ENCODE data around the gene ATP6V1C2.

ATP6V1C2 gene

GRCh38 chr2:10753156-10753555 lies 31.7 kb downstream of the ATP6V1C2 start:
- CTCF ChIA-PET: no interaction called here
- no peak for DNase-seq (ENCODE audit: extremely low spot score)
- no peak for TF ChIP-seq ZNF384 (IDR thresholded peaks at IDR 0.05)
- no peak for TF ChIP-seq FOXK2 (IDR thresholded peaks at IDR 0.05)
- no peak for TF ChIP-seq TARDBP (IDR thresholded peaks at IDR 0.05)
- no peak for TF ChIP-seq FOXA1 (IDR thresholded peaks at IDR 0.05)
- no peak for TF ChIP-seq LEF1 (IDR thresholded peaks at IDR 0.05; ENCODE audit: borderline replicate concordance)
- TF ChIP-seq SP1 (IDR thresholded peaks at IDR 0.05): no peak
- no peak for TF ChIP-seq ARNT (IDR thresholded peaks at IDR 0.05)
- TF ChIP-seq CTBP1 (IDR thresholded peaks at IDR 0.05; ENCODE audit: borderline replicate concordance): no peak
- TF ChIP-seq NFRKB (IDR thresholded peaks at IDR 0.05): no peak
- no peak for TF ChIP-seq HDGF (IDR thresholded peaks at IDR 0.05; ENCODE audit: borderline replicate concordance)
- no peak for TF ChIP-seq BHLHE40 (IDR thresholded peaks at IDR 0.05; ENCODE audit: borderline replicate concordance)
- no peak for TF ChIP-seq ELF4 (IDR thresholded peaks at IDR 0.05)
- TF ChIP-seq, protein P1, sequence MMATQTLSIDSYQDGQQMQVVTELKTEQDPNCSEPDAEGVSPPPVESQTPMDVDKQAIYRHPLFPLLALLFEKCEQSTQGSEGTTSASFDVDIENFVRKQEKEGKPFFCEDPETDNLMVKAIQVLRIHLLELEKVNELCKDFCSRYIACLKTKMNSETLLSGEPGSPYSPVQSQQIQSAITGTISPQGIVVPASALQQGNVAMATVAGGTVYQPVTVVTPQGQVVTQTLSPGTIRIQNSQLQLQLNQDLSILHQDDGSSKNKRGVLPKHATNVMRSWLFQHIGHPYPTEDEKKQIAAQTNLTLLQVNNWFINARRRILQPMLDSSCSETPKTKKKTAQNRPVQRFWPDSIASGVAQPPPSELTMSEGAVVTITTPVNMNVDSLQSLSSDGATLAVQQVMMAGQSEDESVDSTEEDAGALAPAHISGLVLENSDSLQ (IDR thresholded peaks at IDR 0.05): no peak
- TF ChIP-seq SUZ12 (IDR thresholded peaks at IDR 0.05): no peak
- POLR2A ChIA-PET: no interaction called here

DNA sequence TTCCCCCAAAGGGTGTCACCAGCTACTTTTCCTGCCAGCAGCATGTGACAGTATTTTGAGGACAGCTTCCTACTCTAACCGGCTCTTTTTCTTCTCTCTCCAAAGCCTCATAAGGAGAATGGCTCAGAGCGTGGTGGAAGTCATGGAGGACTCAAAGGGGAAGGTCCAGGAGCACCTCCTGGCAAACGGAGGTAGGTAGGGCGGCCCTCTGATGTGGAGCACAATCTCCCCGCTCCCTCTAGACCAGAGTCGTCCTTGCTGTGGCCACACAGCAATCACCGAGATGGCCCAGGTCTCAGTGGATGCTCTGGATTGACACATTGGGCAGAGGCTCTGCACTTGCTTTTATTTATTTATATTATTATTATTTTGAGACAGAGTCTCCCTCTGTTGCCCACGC lies 32.4 kb downstream of the ATP6V1C2 start:
- ChIA-PET POLR2A (no interaction called here), CTCF (interaction anchor here (0.6 kb wide), 1 partner anchor 155 kb away, joined by 4 read pairs; no protein-coding TSS in a partner anchor)
- TF ChIP-seq CTBP1 (IDR thresholded peaks at IDR 0.05; ENCODE audit: borderline replicate concordance) (no peak), LEF1 (IDR thresholded peaks at IDR 0.05; ENCODE audit: borderline replicate concordance) (no peak), NFRKB (IDR thresholded peaks at IDR 0.05) (no peak), HDGF (IDR thresholded peaks at IDR 0.05; ENCODE audit: borderline replicate concordance) (no peak), ARNT (IDR thresholded peaks at IDR 0.05) (no peak), TARDBP (IDR thresholded peaks at IDR 0.05) (no peak), ELF4 (IDR thresholded peaks at IDR 0.05) (no peak), FOXM1 (IDR thresholded peaks at IDR 0.05; ENCODE audit: borderline replicate concordance) (no peak)
- TF ChIP-seq, protein P1 (IDR thresholded peaks at IDR 0.05): no peak
- DNase-seq (ENCODE audit: extremely low spot score): no peak

- DNase-seq (ENCODE audit: extremely low spot score): no peak
- ChIA-PET CTCF (no interaction called here), POLR2A (no interaction called here)
- TF ChIP-seq SUZ12 (IDR thresholded peaks at IDR 0.05) (no peak), LEF1 (IDR thresholded peaks at IDR 0.05; ENCODE audit: borderline replicate concordance) (no peak), BHLHE40 (IDR thresholded peaks at IDR 0.05; ENCODE audit: borderline replicate concordance) (no peak), ARNT (IDR thresholded peaks at IDR 0.05) (no peak), HDGF (IDR thresholded peaks at IDR 0.05; ENCODE audit: borderline replicate concordance) (no peak), ELF4 (IDR thresholded peaks at IDR 0.05) (no peak), FOXK2 (IDR thresholded peaks at IDR 0.05) (no peak), FOXM1 (IDR thresholded peaks at IDR 0.05; ENCODE audit: borderline replicate concordance) (no peak), FOXA1 (IDR thresholded peaks at IDR 0.05) (no peak), ZNF384 (IDR thresholded peaks at IDR 0.05) (no peak), SP1 (IDR thresholded peaks at IDR 0.05) (no peak), CTBP1 (IDR thresholded peaks at IDR 0.05; ENCODE audit: borderline replicate concordance) (no peak), NFRKB (IDR thresholded peaks at IDR 0.05) (no peak), TARDBP (IDR thresholded peaks at IDR 0.05) (no peak), L3MBTL2 (conservative IDR thresholded peaks at IDR 0.05) (no peak)
- TF ChIP-seq, protein P1 (IDR thresholded peaks at IDR 0.05): no peak
Observed at GRCh38 chr2:10755621-10756020, 34.2 kb downstream of the ATP6V1C2 start.

- POLR2A ChIA-PET: no interaction called here
- CTCF ChIA-PET: no interaction called here
- no peak for TF ChIP-seq ELF4 (IDR thresholded peaks at IDR 0.05)
- no peak for TF ChIP-seq NFRKB (IDR thresholded peaks at IDR 0.05)
- no peak for TF ChIP-seq ARNT (IDR thresholded peaks at IDR 0.05)
- TF ChIP-seq CTBP1 (IDR thresholded peaks at IDR 0.05; ENCODE audit: borderline replicate concordance): no peak
- TF ChIP-seq BHLHE40 (IDR thresholded peaks at IDR 0.05; ENCODE audit: borderline replicate concordance): no peak
- TF ChIP-seq ZNF384 (IDR thresholded peaks at IDR 0.05): no peak
- no peak for TF ChIP-seq FOXK2 (IDR thresholded peaks at IDR 0.05)
- TF ChIP-seq FOXA1 (IDR thresholded peaks at IDR 0.05): no peak
- TF ChIP-seq TARDBP (IDR thresholded peaks at IDR 0.05): no peak
- TF ChIP-seq LEF1 (IDR thresholded peaks at IDR 0.05; ENCODE audit: borderline replicate concordance): no peak
- TF ChIP-seq SP1 (IDR thresholded peaks at IDR 0.05): no peak
- TF ChIP-seq SUZ12 (IDR thresholded peaks at IDR 0.05): no peak
- TF ChIP-seq, protein P1 (IDR thresholded peaks at IDR 0.05): no peak
- no peak for TF ChIP-seq FOXM1 (IDR thresholded peaks at IDR 0.05; ENCODE audit: borderline replicate concordance)
- TF ChIP-seq L3MBTL2 (conservative IDR thresholded peaks at IDR 0.05): no peak
- no peak for TF ChIP-seq HDGF (IDR thresholded peaks at IDR 0.05; ENCODE audit: borderline replicate concordance)
- DNase-seq (ENCODE audit: extremely low spot score): no peak
Observed at GRCh38 chr2:10757814-10758286, 36.4 kb downstream of the ATP6V1C2 start.

- TF ChIP-seq SUZ12 (IDR thresholded peaks at IDR 0.05) (no peak), FOXK2 (IDR thresholded peaks at IDR 0.05) (no peak)
- DNase-seq (ENCODE audit: extremely low spot score): no peak
- ChIA-PET CTCF (no interaction called here), POLR2A (no interaction called here)
Observed at GRCh38 chr2:10759151-10759714, 37.8 kb downstream of the ATP6V1C2 start.
